HG02938 (cell line): ENCODE measurements around the gene NOTUM.
"Not testable (repeated sequence)": the region's sequence is repeated elsewhere in the genome, so short reads cannot be mapped to it uniquely, and the experiment has no call there.

ENCODE experiments used
- ATAC-seq: cut with Tn5 transposase; IDR thresholded peaks from one replicate; pipeline ENCODE4 v1.9.1; 2021; ENCODE audit warnings: mild to moderate bottlenecking, moderate library complexity; ENCODE audit not compliant: unreplicated experiment

Gene NOTUM

DNA sequence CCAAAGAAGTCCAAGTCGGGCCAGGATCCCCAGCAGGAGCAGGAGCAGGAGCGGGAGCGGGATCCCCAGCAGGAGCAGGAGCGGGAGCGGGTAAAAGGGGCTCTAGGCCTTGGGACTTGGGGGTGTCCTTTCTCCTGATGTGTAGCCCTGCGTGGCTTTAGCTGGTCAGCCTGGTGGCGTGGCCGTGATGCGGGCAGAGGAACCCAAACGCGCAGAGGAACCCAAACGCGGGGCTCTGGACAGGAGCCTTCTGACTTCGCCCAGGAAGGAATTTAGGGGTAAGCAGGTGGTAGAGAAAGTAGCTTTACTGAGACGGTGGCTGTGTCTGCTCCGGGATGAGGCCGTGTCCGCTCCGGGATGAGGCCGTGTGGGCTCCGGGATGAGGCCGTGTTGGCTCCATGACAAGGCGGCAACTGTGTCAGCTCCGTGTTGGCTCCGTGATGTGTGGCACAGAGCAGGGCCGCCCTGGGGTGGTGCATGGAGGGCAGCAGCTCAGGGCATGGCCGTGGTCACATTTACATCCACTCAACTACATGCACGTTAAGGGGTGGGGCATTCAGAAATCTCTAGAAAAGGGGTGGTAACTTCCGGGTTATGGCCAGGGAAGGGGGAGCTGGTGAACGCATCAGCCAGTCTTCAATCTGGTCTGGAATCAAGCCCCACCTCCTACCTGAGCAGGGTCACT lies 35.9 kb upstream of the NOTUM start:
- no peak for ATAC-seq

DNA sequence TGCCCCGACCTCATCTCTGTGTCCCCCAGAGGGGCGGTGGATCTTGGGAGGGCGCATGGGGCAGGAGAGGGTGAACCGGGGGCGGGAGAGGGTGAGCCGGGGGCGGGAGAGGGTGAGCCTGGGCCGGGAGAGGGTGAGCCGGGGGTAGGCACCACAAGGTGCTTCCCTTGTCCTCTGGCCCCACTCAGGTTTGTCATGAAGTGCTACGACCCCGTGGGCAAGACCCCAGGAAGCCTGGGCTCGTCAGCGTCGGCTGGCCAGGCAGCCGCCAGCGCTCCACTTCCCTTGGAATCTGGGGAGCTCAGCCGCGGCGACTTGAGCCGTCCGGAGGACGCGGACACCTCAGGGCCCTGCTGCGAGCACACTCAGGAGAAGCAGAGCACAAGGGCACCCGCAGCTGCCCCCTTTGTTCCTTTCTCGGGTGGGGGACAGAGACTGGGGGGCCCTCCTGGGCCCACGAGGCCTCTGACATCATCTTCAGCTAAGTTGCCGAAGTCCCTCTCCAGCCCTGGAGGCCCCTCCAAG lies 35.3 kb upstream of the NOTUM start:
- no peak for ATAC-seq

DNA sequence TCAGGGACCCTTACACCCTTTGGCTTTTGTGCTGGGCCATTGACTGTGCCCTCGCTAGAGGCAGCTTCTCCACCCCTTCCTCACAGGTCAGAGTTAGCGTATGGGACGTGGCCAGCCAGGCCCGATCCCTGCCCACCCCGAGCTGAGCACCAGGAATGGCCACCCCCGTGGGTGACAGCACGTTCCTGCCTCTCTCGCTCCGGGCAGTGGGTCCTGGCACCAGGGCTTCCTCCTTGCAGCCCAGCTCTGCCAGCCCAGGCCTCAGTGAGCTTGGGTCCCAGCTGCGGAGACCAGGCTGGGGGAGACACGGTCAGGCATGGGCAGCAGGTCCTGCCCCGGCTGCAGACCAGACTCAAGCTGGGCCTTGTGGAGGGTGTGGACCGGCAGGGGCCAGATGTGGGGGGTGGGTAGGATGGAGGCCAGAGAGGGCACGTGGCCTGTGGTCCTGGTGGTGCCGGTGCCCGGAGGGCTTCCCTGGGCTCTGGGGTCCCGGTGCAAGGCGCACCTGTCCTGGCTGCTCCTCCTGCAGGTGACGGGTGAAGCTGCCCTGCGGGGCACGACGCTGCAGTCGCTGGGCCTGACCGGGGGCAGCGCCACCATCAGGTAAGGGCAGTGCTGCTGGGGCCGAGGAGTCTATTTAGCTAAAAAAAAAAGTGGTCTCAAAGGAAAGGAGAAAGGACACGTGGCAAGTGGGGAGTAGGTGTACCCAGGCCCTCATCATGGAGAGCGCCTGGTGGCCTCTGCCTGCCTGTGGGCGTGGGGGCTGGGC lies 34.7 kb upstream of the NOTUM start:
- ATAC-seq: no peak

DNA sequence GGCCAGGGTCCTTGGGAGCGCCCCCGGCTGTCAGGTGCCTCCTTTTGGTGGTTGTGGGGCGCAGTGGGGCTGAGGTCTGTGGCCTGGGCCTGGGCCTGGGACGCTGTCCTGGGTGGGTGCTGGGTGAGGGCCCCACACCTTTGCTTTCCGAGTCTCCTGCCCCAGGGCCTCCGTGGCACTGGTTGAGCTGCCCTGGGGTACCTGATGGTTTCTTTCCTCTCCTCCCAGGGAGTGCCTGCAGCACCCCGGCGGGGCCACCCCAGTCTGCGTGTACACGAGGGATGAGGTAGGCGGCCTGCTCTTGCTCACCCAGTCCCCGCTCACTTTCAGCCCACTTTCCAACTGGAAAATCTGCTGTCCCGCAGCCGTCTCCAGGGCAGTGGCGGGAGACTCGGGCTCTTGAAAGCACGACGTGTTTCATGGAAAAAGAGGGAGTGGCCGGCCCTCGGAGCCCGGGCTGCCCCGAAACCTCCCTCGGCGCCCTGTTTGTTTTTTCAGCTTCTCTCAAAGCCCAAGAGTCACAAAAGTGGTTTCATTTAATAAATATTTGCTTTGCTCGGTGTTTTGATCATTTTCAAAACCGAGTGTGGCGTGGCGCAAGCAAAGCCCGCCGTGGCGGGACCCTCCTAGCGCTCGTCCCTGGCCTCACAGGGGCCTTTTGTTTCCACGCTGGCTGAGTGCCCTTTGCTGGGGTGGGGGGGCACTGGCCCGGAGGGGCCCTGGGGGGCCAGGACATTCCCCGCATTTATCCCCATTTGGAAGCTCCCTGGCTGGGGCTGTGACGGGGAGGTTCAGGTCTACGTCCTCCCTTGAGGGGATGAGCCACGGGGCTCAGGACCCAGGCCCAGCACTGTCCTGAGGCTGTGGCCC lies 33.8 kb upstream of the NOTUM start:
- no peak for ATAC-seq

DNA sequence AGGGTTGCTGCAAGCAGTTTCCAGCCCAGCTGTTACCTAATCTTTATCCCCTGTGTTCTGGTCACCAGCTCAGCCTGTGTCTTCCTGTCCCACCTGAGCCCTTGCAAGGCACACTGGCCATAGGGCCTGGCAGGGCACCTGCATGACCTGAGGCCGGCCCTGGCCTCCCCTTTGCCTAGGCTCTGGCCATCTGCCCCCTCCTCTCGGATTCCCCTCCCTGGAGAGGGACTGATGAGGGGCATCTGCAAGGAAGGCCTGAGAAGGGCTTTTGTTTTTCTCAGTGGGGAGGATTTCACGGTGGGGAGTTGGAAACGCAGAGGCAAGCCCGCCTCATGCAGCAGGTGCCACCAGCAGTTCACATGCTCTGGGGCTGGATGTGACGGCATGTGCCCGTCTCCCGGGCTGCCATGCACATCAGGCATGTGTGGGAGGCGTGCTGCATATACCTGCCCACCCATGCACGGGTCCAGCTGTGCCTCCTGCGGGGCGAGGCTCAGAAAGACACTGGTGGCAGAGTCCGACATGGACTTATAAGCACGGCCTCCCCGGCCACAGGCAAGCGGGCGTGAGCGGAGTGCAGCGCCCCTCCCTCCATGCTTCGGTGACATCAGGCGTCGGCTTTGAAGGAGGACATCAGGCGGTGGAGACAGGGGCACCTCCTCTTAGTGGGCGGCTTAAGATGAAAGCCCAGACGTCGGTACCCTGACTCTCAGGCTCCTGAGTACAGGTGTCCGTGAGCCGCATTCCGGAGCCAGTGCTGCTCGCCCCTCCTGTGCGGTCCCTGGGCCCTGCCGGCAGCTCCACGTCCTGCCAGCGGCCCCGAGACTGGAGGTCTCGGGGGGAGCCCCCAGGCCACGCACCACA lies 33.0 kb upstream of the NOTUM start:
- ATAC-seq: no peak

DNA sequence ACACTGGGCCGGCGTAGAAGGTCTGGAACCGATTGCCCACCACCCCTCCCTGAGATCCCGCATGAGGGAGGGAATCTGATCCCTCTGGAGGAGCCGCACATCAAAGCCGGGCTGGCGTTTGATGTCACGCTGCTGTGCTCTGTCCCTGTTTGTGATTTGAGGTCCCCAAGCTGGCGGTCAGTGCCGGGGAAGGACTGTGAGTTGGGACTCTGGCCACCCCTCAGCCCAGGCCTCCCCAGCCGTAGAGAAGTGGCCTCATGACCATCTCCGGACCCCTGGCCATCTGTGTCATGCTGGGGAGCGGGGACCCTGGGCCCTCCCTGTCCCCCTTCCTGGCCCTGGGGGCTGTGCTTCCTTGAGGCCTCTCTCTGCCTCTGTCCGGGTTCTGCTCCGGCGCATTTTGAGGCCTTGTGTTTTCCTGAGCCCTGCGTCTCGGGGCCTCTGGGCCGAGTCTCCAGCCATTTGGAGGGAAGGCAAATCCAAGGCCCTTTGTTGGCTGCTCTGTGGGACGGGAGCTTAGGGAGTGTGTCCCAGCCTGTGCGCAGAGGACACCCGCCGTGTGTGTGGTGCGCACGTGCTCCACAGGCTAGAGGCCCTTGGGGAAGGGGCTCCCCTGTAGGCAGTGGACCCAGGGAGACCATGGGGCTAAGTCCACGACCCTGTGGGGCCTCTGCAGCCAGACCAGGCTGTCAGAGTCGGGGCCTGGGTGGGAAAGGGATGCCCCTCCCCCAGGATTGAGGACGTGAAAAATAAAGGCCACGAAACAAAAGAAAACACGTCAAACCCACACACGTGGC lies 31.5 kb upstream of the NOTUM start:
- ATAC-seq: no peak

DNA sequence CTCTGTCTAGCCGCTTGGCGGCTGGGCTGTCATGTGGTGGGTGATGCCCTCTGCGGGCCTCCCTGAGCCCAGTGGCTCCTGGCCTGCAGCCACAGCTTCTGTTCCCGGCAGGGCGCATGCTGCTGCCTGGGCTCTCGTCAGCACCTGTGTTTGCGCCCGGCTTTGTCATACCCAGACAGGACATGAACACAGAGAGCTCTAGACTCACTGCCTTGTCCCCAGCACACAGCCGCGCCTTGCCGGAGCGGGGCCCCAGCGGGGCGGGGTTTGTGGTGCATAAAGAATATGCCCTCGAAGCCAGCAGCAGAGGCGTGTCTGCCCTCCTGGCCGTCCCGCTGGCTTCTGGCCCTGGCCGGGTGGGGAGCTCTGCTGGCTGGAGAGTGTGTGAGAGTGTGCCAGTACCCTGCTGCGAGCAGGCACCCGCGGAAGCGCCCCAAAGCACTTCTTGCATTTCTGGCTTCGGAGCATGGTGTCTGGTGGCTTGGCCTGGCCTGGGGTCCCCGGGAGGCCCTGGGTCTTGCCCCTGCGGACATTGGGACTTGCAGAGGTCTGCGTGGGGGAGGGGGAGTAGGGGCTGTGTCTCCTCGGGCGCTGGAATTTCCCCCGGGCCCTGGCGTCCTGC lies 30.8 kb upstream of the NOTUM start:
- ATAC-seq: no peak

DNA sequence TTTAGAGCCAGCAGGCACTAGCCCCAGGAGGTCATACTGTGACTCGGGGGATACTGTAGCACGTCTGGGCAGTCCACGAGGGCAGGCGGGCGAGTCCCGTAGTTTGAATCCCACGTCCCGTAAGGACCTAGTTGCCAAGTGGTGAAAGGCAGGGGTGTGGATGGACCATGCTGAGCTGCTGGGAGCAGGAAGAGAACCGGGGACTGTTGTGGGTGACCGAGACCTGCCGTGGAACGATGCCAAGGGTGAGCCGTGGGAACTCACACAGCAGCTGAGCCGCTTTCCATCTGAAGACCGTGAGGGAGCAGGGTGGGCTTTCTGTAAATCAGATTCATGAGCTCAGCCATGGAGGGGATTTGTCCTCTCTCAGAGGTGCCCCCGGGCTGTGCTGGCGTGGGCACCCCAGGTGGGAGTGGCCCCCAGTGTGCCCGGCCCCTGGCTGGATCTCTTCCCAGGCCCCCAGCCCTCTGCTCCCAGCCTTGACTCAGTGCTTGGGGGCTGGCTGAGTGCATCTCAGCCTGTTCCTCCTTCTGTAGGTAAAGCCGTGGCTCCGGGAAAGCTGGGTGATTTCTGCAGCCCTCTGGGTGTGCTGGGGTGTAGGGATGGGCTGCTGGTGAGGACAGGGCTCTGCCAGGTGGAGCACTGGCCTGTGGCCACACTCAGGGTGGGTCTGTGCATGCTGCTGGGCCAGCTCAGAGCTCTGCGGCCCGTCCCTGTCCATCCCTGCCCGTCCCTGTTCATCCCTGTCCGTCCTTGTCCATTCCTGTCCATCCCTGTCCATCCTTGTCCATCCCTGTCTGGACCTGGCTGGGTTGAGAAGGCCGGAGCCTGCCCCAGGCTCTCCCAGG lies 30.1 kb upstream of the NOTUM start:
- no peak for ATAC-seq

DNA sequence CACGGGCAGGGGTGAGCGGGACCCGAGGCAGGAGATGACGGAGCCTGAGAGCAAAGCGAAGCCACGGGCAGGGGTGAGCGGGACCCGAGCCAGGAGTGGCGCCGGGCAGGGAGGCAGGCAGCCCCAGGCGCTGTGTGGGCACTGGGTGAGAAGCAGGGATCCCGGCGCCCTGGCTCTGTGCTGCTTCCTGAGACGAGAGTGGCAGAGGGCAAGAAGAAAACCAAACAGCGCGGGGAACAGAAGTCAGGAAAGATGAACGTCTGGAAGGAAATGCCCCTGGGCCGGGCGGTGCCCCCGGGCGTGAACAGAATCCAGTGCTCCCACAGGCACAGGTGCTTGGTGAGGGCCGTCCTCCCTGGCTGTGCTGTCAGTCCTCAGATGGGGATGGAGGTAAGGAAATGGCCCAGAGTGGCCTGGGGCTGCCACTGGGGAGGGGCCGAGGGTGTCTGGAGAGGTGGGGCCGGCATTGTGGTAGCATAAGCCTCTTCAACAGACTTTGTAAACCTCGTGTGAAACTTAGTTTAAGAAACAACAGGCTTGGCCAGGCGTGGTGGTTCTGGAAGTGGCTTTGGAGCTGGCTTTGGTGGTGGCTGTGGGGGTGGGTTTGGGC lies 26.3 kb upstream of the NOTUM start:
- ATAC-seq: no peak

DNA sequence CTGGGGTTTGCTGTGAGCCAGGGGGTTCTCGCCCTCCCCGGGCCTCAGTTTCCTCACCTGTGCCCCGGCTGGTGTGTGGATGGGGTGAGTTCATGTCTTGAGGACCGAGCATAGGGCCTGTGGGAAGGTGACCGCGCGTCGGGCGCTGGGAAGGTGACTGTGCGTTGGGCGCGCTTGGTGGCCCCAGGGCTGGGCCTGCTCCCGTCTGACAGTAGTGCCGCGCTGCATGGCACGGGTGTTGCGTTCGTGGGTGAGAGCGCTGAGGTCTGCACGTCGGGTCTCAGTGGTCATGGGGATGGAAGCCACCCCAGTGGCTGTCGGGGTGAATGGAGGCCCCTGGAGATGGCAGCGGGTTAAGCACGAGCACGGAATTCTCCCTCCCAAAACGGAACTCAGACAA lies 25.6 kb upstream of the NOTUM start:
- ATAC-seq: no peak

DNA sequence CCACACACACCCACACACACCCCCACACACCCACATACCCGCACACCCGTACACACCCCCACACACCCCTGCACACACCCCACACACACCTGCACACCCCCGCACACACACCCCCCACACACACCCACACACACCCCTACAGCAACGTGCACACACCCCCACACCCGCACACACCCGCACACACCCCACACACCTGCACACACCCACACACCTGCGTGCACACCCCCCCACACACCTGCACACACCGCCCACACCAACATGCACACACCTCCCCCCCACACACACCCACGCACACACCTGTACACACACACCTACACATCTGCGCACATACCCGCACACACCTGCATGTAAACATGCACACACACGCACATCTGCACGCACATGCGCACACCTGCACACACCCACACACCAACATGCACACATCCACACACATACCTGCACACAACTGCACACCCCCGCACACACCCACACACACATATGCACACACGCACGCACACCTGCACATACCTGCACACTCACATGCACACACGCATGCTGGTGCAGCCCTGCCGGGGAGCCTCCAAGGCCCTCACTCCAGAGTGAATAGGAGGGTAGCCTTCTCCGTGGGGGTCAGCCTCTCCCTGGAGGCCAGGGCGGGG lies 23.9 kb upstream of the NOTUM start:
- no peak for ATAC-seq

DNA sequence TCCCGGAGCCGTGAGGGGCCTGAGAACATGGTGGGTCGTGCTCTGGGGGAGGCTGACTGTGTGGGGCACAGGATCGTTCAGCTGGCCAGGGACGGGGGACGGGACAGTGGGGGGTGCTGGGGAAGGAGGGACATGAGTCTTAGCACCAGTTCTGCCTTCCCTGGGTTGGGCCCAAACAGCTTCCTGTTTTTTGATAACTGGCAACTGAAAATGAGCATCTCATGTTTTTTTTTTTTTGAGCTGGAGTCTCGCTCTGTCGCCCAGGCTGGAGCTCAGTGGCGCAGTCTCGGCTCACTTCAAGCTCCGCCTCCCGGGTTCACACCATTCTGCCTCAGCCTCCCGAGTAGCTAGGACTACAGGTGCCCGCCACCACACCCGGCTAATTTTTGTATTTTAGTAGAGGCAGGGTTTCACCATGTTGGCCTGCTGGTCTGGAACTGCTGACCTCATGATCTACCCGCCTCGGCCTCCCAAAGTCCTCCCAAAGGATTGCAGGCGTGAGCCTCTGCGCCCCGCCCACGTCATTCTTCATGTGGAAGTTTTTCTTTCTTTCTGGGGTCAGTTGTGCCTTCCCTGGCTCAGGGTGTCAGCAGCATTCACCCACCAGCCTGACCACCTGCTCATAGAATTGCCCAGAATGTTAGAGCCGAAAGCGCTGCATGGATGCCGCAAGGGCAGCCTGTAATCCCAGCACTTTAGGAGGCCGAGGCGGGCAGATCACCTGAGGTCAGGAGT lies 22.8 kb upstream of the NOTUM start:
- no peak for ATAC-seq

DNA sequence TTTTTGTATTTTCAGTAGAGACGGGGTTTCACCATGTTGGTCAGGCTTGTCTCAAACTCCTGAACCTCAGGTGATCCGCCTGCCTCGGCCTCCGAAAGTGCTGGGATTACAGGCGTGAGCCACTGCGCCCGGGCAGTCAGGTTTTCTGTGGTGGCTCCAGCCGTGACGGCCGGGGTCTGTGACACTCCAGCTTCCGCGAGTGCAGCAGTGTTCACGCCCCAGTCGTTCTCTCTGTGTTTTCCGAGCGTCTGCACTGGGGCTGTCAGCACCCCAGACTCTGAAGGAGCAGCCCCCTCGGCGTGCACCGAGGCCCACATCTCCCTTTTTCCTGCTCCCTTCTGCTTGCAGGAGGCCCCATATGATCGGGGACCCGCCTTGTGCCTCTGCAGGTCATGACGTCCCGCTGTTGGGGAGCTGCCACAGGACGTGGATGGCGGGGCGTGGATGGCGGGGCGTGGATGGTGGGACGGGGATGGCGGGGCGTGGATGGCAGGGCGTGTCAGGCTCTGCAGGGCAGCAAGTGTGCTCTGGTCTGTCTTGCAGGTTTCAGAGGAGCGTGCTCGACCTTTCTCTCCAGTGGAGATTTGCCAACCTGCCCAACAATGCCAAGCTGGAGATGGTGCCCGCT lies 22.1 kb upstream of the NOTUM start:
- no peak for ATAC-seq

DNA sequence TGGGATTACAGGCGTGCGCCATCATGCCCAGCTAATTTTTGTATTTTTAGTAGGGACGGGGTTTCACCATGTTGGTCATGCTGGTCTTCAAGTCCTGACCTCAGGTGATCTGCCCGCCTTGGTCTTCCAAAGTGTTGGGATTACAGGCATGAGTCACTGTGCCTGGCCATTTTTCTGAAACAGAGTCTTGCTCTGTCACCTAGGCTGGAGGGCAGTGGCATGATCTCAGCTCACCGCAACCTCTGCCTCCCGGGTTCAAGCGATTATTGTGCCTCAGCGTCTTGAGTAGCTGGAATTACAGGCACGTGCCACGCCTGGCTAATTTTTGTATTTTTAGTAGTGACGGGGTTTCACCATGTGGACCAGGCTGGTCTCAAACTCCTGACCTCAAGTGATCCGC lies 20.5 kb upstream of the NOTUM start:
- not testable (repeated sequence) for ATAC-seq

DNA sequence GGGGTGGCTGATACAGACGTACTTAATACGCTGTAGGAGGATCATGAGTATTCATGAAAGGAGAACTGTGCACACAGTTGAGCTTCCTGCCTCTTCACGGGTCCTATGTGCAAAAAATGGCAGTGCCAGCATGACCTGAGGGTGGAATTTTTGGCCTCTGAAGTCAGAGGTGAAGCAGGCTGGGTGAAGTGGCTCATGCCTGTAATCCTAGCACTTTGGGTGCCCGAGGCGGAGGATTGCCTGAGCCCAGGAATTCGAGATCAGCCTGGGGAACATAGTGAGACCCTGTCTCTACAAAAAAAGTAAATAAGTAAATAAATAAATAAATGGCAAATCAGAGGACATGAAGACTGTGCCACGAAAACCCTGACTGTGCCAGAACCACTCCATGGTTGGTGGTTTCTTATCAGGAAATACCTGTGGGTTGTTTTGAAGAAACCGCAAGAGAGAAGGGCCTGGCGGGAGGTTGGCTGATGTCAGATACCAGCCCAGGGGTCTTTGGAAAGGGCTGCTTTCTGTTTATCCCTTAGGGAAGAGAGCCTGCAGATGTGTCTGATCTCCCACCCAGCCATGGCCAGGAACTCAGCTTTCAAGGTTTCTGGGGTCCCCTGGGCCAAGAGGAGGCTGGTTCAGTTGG lies 19.8 kb upstream of the NOTUM start:
- no peak for ATAC-seq

DNA sequence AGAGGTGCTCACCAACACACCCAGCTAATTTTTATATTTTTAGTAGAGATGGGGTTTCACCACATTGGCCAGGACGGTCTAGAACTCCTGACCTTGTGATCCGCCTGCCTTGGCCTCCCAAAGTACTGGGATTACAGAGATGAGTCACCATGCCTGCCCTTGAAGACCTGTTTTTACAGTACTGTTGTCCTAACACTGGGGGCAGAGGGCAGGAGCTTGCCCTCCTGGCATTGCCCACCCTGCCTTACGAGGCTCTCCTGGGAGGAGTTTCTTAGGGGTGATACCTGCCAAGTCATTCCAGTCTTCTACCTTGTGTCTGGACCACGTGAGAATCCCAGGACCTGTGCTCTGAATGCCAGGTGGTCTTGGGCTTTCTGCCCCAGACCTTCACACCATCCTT lies 19.1 kb upstream of the NOTUM start:
- ATAC-seq: no peak
